Heart left ventricle (tissue), 16 donors: ENCODE data around the gene GSAP. TPM values are rescaled to one million over a fixed set of nuclear protein-coding genes. Genes with fewer than 3 reads are reported as not detected.
A peak's percentile ranks its signal among the peaks of the same experiment; 100 is the strongest.

Experiments used
- ATAC-seq, 4 donors: fragments of 200-7000 bp; cut with Tn5 transposase; one replicate each; pipeline ENCODE4 v1.9.1; 2020 to 2022; ENCODE audit warnings: moderate library complexity in 4 of 4, mild to moderate bottlenecking in 3 of 4, moderate number of reproducible peaks in 1 of 4
- DNase-seq, 5 donors: peaks; one replicate each; pipeline ENCODE4 v3.0.0-alpha.2; 2020
- H3K27ac ChIP-seq, 12 donors: fragments of 200-600 bp; sonication (generic) in 4 of 12; one replicate each; pipeline versions ENCODE4 v1.5.0 to v1.8.0; 2016 to 2022; ENCODE audit warnings: mild to moderate bottlenecking in 2 of 12
- H3K27me3 ChIP-seq, 9 donors: fragments of 200-600 bp; sonication (generic) in 2 of 9; one replicate each; pipeline versions ENCODE4 v1.5.1 to v1.8.0; 2016 to 2022; ENCODE audit warnings: mild to moderate bottlenecking in 3 of 9
- H3K36me3 ChIP-seq, 9 donors: fragments of 200-600 bp; sonication (generic) in 2 of 9; one replicate each; pipeline versions ENCODE4 v1.5.0 to v1.8.0; 2018 to 2022; ENCODE audit warnings: mild to moderate bottlenecking in 2 of 9
- H3K4me1 ChIP-seq, 12 donors: fragments of 200-600 bp; sonication (generic) in 4 of 12; one replicate each; pipeline versions ENCODE4 v1.5.0 to v1.8.0; 2016 to 2022; ENCODE audit warnings: mild to moderate bottlenecking in 3 of 12
- H3K4me3 ChIP-seq, 12 donors: fragments of 200-600 bp; sonication (generic) in 4 of 12; one replicate each; pipeline versions ENCODE4 v1.5.0 to v1.8.0; 2017 to 2022; ENCODE audit warnings: mild to moderate bottlenecking in 9 of 12, moderate library complexity in 4 of 12
- H3K9me3 ChIP-seq, 12 donors: fragments of 200-600 bp; sonication (generic) in 4 of 12; one replicate each; pipeline versions ENCODE4 v1.5.0 to v1.8.0; 2016 to 2022; ENCODE audit warnings: mild to moderate bottlenecking in 1 of 12
- CTCF ChIP-seq, 12 donors: fragments of 200-600 bp; sonication (generic) in 4 of 12; IDR thresholded peaks; one replicate each; pipeline versions ENCODE4 v1.5.0 to v1.8.0; 2018 to 2022; ENCODE audit warnings: antibody characterized with exemption in 12 of 12, mild to moderate bottlenecking in 5 of 12
- POLR2A ChIP-seq, 2 donors: fragments of 450-650 bp; IDR thresholded peaks; one replicate each; pipeline ENCODE4 v1.6.1; 2017; ENCODE audit warnings: antibody characterized with exemption in 2 of 2, mild to moderate bottlenecking in 2 of 2, moderate library complexity in 2 of 2
- WGBS, 4 donors: extraction: QIAGEN DNeasy Blood & Tissue Kit in 2 of 4; methylation state at CpG; one replicate each; pipeline versions ENCODE4 v1.1.5 to v1.1.7; 2013 to 2018; 5-methylcytosine and 5-hydroxymethylcytosine counted together
- intact Hi-C, 10 donors: fragments of 100-400 bp; cut with DNase I; formaldehyde crosslinking; loops; one replicate each; pipeline versions ENCODE4 v1.11.1 to v1.14.2; 2022
- polyA plus RNA-seq, 2 donors: library from polyadenylated mRNA; stranded (reverse); fragments of 200-250 nt; gene quantifications; one replicate each; pipeline ENCODE4 v1.2.3, GENCODE V29; 2013
- total RNA-seq, 9 donors: library from RNA; depleted of rRNA in 2 of 9; stranded (reverse); fragments of >200 nt in 2 of 9; fragmentation: NEBNext Ultra II Directional in 3 of 9; extraction: Animal tissue kit (Norgen Biotek cat#: 25700) in 3 of 9; gene quantifications; one replicate each; pipeline versions ENCODE4 v1.1.0 to v1.2.4, GENCODE V29; 2016 to 2023
- donor health status: ischemic (EF 13 %, LVEDD 7.1; RV severe dilation, severe dysfunction).
- donor health status: healthy with polysubstance abuse.
- donor health status: DM: no; HTN: yes; CAD: no.
- donor health status: DM: no; HTN: no; CAD: no.
- donor health status: ischemic (EF 25% LVEDD 6.9; RV normal size, moderate dysfunction).
- donor health status: ischemic (EF 25% LVEDD 5.7; RV mildly dilated, moderate dysfunction).
- donor health status: healthy.
- donor health status: DM: yes; HTN: yes; CAD: no.
- donor health status: ischemic (EF 35%, LVEDD 5.7; RV mildly dilated, moderate dysfunction).
- donor health status: nonischemic (EF 11% LVEDD 7.7; RV severe dilation, severe dysfunction).
- donor health status: DM: yes; HTN: yes; CAD: no.
- donor health status: PGD.
- donor health status: ischemic (EF 29% LVEDD 5.4; RV normal size, mild dysfunction).
- donor health status: nonischemic (EF 23%, LVEDD 6.1; RV moderate dilation, normal function).

Gene GSAP
- total and polyA plus RNA-seq, 11 donors = 1.7 to 24.9 (median 6.5) TPM

GRCh38 chr7:77416621-77417371, 647 bp upstream of the GSAP start:
- Histone ChIP-seq H3K4me1 (peaks cover 0 to 52% (median 8%) of the 10 kb centered on the region in 12 donors), H3K27ac (peak overlapping the region; percentile 63 to 92 (median 86)), H3K27me3 (no peaks in the 10 kb centered on the region), H3K36me3 (no peaks in the 10 kb centered on the region), H3K9me3 (no peaks in the 10 kb centered on the region), H3K4me3 (peak overlapping the region; percentile 77 to 97 (median 88))
- TF ChIP-seq POLR2A (IDR thresholded peaks at IDR 0.05) = no peak
- peak in 1 of 12 donors; percentile 17 for TF ChIP-seq CTCF (IDR thresholded peaks at IDR 0.05)
- DNase-seq = no peak
- 49 to 70% (median 57%) methylated on average over 15 to 20 of the region's 20 CpGs for WGBS, 4 donors
- ATAC-seq = peak; percentile 38 to 64 (median 48)
- intact Hi-C loops = loop anchor here in 5 of 10 donors (5.0 to 10.0 kb wide), 3 partner anchors 62 to 121 kb away; partner anchors contain the start of gene PTPN12 (in 4 of the 5)

- WGBS, 4 donors = 1 to 4% (median 3%) methylated on average over 16 to 25 of the region's 25 CpGs
- TF ChIP-seq POLR2A (IDR thresholded peaks at IDR 0.05) (no peak), CTCF (IDR thresholded peaks at IDR 0.05) (no peak)
- Histone ChIP-seq H3K27me3 (no peaks in the 10 kb centered on the region), H3K4me1 (peaks cover 0 to 56% (median 8%) of the 10 kb centered on the region in 12 donors), H3K36me3 (no peaks in the 10 kb centered on the region), H3K9me3 (no peaks in the 10 kb centered on the region), H3K4me3 (peak overlapping the region; percentile 77 to 97 (median 88)), H3K27ac (peak overlapping the region; percentile 63 to 92 (median 86))
- DNase-seq = peak in 3 of 5 donors; percentile 19 to 35 (median 22)
- peak; percentile 26 to 49 (median 42) for ATAC-seq
- intact Hi-C loops = loop anchor here in 5 of 10 donors (5.0 to 10.0 kb wide), 3 partner anchors 61 to 122 kb away; partner anchors contain the start of gene PTPN12 (in 4 of the 5)
Observed at GRCh38 chr7:77415476-77415822, 700 bp downstream of the GSAP start.

- H3K9me3 ChIP-seq = no peaks in the 10 kb centered on the region
- intact Hi-C loops = loop anchor here in 3 of 10 donors (10.0 kb wide), 2 partner anchors 59 to 121 kb away; partner anchors contain the start of gene PTPN12 (in 2 of the 3)
- H3K4me1 ChIP-seq = peaks cover 0 to 70% (median 8%) of the 10 kb centered on the region in 12 donors
- no peaks in the 10 kb centered on the region for H3K36me3 ChIP-seq
- no peak for ATAC-seq
- no peaks in the 10 kb centered on the region for H3K27me3 ChIP-seq
- DNase-seq = no peak
- no peak for TF ChIP-seq CTCF (IDR thresholded peaks at IDR 0.05)
- TF ChIP-seq POLR2A (IDR thresholded peaks at IDR 0.05) = no peak
- peak overlapping the region in 2 of 12 donors; percentile 11 to 92 for H3K27ac ChIP-seq
- H3K4me3 ChIP-seq = peak overlapping the region in 1 of 12 donors; percentile 90
Observed at GRCh38 chr7:77413861-77414424, 2.2 kb downstream of the GSAP start.

GRCh38 chr7:77413128-77413527, 3.0 kb downstream of the GSAP start:
- WGBS, 4 donors = 62 to 75% (median 71%) methylated on average over 4 of the region's 4 CpGs
- intact Hi-C loops = loop anchor here in 3 of 10 donors (10.0 kb wide), 2 partner anchors 58 to 122 kb away; partner anchors contain the start of gene PTPN12 (in 2 of the 3)
- ATAC-seq (no peak), DNase-seq (no peak)
- H3K9me3 ChIP-seq = no peaks in the 10 kb centered on the region
- H3K36me3 ChIP-seq = no peaks in the 10 kb centered on the region
- peak overlapping the region in 1 of 12 donors; percentile 92 for H3K27ac ChIP-seq
- no peak overlapping the region for H3K4me3 ChIP-seq
- H3K4me1 ChIP-seq = peaks cover 0 to 78% (median 8%) of the 10 kb centered on the region in 12 donors
- H3K27me3 ChIP-seq = no peaks in the 10 kb centered on the region
- no peak for TF ChIP-seq POLR2A (IDR thresholded peaks at IDR 0.05)
